HG03175 (cell line): ENCODE data around the gene TMEM190.
A peak's percentile ranks its signal among the peaks of the same experiment; 100 is the strongest.
"Not testable (repeated sequence)": the region's sequence is repeated elsewhere in the genome, so short reads cannot be mapped to it uniquely, and the experiment has no call there.

Source experiments
- ATAC-seq: cut with Tn5 transposase; IDR thresholded peaks from one replicate; pipeline ENCODE4 v1.9.1; 2021; ENCODE audit warnings: mild to moderate bottlenecking, moderate library complexity; ENCODE audit not compliant: unreplicated experiment

The TMEM190 gene

DNA sequence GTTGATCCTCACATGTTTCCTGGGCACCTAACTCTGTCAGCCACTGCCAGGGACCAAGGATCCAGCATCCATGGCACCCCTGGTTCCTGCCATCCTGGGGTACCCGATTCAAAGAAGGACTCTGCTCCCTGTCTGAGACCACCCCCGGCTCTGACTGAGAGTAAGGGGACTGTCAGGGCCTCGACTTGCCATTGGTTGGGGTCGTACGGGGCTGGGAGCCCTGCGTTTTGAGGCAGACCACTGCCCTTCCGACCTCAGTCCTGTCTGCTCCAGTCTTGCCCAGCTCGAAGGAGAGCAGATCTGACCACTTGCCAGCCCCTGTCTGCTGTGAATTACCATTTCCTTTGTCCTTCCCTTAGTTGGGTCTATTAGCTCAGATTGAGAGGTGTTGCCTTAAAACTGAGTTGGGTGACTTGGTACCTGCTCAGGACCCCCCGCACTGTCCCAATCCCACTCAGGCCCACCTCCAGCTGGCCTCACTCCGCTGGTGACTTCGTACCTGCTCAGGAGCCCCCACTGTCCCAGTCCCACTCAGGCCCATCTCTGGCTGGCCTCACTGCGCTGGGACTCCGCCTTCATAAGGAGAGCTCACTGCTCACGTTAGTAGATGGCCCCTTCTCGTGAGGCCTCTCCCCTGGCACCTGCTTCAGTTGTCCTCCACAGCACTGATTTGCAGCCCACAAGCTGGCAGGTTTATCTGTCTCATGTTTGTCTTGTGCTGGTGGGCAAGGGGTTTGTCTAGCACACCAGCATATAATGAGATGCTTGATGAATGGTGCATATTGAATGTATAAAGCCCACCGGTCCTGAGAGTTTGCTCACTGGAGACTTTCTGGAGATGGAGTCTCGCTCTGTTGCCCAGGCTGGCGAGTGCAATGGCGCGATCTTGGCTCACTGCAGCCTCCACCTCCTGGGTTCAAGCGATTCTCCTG is 13.0 kb downstream of the TMEM190 start:
- no peak for ATAC-seq

- ATAC-seq, result no peak
Measured at GRCh38 chr19:55390461-55390880, 13.8 kb downstream of the TMEM190 start.

- no peak for ATAC-seq
Measured at GRCh38 chr19:55391191-55391670, 14.6 kb downstream of the TMEM190 start.

- ATAC-seq, result no peak
Measured at GRCh38 chr19:55391702-55392615, 15.3 kb downstream of the TMEM190 start.

DNA sequence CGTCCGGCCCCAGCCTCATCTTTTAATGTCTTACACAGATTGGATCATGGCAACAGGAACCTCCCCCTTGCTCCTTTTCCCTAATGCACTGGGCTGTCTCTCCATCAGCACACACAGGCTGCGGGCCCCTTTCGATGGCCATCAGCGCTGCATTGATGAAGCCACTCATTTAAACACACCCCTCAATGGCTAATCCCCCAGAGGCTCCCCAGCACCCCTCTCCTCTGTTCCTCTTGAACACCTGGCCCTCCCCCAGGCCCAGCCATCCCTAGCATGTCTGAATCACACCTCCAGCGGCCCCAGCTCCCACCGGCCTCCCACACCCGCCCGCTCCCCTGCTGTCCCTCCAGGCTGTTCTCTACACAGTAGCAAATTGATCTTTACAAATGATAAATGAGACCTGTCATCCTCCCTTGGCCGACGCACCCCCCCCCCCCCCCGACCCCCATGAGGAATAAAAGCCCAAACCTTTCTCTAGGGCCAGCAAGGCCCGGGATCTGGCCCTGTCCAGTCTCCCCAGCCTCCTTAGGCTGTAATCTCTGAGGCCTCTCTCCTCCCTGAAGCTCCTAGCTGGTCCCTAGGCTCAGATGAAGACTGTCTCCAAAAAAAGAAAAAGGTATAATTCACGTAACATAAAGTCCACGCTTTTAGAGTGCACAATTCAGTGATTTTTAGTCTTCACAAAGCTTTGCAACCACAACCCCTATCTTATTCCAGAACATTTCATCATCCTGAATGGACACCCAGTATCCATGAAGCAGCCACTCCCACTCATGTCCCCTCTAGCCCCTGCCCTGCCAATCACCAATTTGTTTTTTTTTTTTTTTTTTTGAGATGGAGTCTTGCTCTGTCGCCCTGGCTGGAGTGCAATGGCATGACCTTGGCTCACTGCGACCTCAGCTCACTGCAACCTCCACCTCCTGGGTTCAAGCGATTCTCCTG is 16.5 kb downstream of the TMEM190 start:
- no peak for ATAC-seq

GRCh38 chr19:55398200-55398925 is 21.7 kb downstream of the TMEM190 start:
- ATAC-seq, result no peak

GRCh38 chr19:55400281-55401087 is 23.9 kb downstream of the TMEM190 start:
- no peak for ATAC-seq

GRCh38 chr19:55401390-55401789 is 24.8 kb downstream of the TMEM190 start:
- ATAC-seq, result not testable (repeated sequence)

DNA sequence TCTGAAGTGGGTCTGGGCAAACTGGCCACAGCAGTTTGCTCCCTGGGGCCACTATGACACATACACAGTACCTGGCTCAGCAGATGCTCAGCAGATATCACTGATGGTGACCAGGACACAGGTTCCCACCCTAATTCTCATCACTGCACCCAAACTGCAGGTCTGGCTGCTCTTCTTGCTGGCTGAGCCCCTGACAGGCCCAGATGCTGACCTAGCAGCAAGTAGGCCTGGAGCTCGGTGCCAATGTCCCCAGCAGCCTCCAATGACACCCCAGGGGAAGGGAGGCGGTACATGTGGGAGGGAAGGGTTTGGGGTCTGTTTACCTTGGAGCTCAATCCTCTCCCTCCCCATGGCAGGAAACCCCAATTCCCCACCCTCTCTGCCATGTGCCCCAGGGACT is 25.9 kb downstream of the TMEM190 start:
- ATAC-seq, result no peak

DNA sequence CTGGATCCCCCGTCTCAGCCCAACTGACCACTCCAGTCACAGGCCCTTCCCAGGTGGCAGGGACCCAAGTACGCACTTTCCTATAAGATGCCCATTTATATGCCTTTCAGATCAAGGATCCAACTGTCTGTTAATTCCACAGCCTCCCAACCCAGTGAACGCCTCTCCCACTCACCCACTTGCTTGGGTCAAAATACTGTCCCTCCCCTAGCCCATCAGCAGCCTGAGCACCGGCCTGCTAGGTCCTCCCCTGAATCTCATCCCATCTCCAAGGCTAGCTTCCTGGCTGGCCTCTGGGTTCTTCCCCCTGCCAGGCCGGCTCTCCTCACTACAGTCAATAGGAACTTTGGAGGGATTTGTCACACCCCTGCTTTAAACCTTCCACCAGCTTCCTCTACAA is 29.0 kb downstream of the TMEM190 start:
- no peak for ATAC-seq

GRCh38 chr19:55406091-55406825 is 29.6 kb downstream of the TMEM190 start:
- no peak for ATAC-seq

- peak; percentile 3 for ATAC-seq
Measured at GRCh38 chr19:55406826-55407549, 30.4 kb downstream of the TMEM190 start.

GRCh38 chr19:55407550-55407799 is 30.8 kb downstream of the TMEM190 start, which contains the start of gene UBE2S:
Gene UBE2S (minus strand): TSS chr19:55407788. CDS start chr19:55407589, 199 bp downstream.
- ATAC-seq, result not testable (repeated sequence)

- ATAC-seq, result peak; percentile 90
Measured at GRCh38 chr19:55407800-55408532, 31.3 kb downstream of the TMEM190 start.

DNA sequence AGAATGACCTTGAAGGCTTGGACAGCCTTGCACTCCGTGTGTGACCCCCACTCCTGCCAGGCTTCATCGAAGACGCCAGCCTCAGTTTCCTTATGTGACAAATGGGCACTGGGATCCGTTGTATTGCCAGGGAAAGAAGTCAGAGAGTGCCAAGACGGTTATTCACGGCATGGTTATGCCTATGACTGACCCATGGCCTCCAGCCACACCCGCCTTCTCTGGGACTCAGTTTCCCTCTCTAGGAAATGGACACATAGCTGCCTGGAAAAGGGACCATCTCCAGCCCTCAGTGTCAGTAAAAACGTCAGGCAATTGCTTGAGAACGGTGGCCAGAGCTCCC is 31.9 kb downstream of the TMEM190 start:
- no peak for ATAC-seq

GRCh38 chr19:55409179-55409578 is 32.6 kb downstream of the TMEM190 start:
- ATAC-seq, result not testable (repeated sequence)

DNA sequence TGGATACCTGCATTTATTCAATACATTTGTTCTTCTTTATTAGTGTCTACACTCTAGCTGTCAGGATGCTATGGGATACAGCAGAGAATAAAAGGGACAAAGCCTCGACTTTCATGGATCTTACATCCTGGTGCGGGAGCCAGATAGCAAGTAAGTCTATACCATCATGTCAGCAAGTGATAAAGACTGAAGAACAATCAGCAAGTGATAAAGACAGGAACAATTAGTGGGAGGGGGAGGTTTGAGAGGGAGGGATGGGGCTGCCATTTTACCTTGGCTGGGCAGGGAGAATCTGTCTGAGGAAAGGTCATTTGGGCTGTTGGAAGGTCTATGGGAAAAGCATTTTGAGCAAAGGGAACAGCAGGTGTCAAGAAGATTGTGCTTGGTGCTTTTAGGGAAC is 33.5 kb downstream of the TMEM190 start:
- ATAC-seq, result no peak
